Spleen (tissue), 11 donors: ENCODE data around the gene RD3L. TPM values are rescaled to one million over a fixed set of nuclear protein-coding genes. Genes with fewer than 3 reads are reported as not detected.

Experiments
- DNase-seq: peaks from one replicate; pipeline ENCODE4 v3.0.0-alpha.2; 2020
- H3K27ac ChIP-seq, 8 donors: fragments of 200-600 bp; sonication (generic) in 7 of 8; 1 replicate in 4 of 8; 2 replicates in 4 of 8; pipeline versions ENCODE4 v1.5.0 to v1.8.0; 2016 to 2021; ENCODE audit warnings: inconsistent platforms in 4 of 8, mild to moderate bottlenecking in 4 of 8, moderate library complexity in 1 of 8
- H3K27me3 ChIP-seq, 7 donors: fragments of 200-600 bp; sonication (generic) in 6 of 7; replicated peaks in 1 of 7; 1 replicate in 4 of 7; 2 replicates in 3 of 7; pipeline versions ENCODE4 v1.5.0 to v1.8.0; 2016 to 2021; ENCODE audit warnings: inconsistent platforms in 3 of 7, mild to moderate bottlenecking in 1 of 7
- H3K36me3 ChIP-seq, 6 donors: fragments of 200-600 bp; sonication (generic) in 5 of 6; 1 replicate in 4 of 6; 2 replicates in 2 of 6; pipeline versions ENCODE4 v1.5.0 to v1.8.0; 2016 to 2021; ENCODE audit warnings: inconsistent platforms in 2 of 6
- H3K4me1 ChIP-seq, 6 donors: fragments of 200-600 bp; sonication (generic) in 5 of 6; 1 replicate in 3 of 6; 2 replicates in 3 of 6; pipeline versions ENCODE4 v1.5.0 to v1.8.0; 2016 to 2021; ENCODE audit warnings: inconsistent platforms in 3 of 6
- H3K4me3 ChIP-seq, 8 donors: fragments of 200-600 bp; sonication (generic) in 7 of 8; 1 replicate in 4 of 8; 2 replicates in 4 of 8; pipeline versions ENCODE4 v1.5.0 to v1.8.0; 2016 to 2021; ENCODE audit warnings: inconsistent platforms in 4 of 8, mild to moderate bottlenecking in 4 of 8, moderate library complexity in 2 of 8
- H3K9me3 ChIP-seq, 8 donors: fragments of 200-600 bp; sonication (generic) in 7 of 8; 1 replicate in 4 of 8; 2 replicates in 4 of 8; pipeline versions ENCODE4 v1.5.0 to v1.8.0; 2016 to 2021; ENCODE audit warnings: inconsistent platforms in 4 of 8
- CTCF ChIP-seq, 11 experiments: fragments of 200-600 bp in 7 of 11; fragments of 450-650 bp in 4 of 11; sonication (generic) in 4 of 11; IDR thresholded peaks in 8 of 11; conservative IDR thresholded peaks in 3 of 11; 1 replicate in 7 of 11; 2 replicates in 4 of 11; pipeline versions ENCODE4 v1.4.0 to v1.8.0; 2016 to 2021; ENCODE audit warnings: antibody characterized with exemption in 11 of 11, inconsistent platforms in 4 of 11, mild to moderate bottlenecking in 1 of 11
- POLR2A ChIP-seq, 3 donors: fragments of 450-650 bp; IDR thresholded peaks; one replicate each; pipeline ENCODE4 v1.5.1; 2017; ENCODE audit warnings: antibody characterized with exemption in 3 of 3, mild to moderate bottlenecking in 1 of 3
- POLR2AphosphoS5 ChIP-seq, 3 donors: sonication (generic); formaldehyde crosslinking; IDR thresholded peaks; one replicate each; pipeline ENCODE4 v1.5.1; 2017; ENCODE audit warnings: antibody characterized with exemption in 3 of 3
- WGBS, 5 donors: extraction: QIAGEN DNeasy Blood & Tissue Kit in 3 of 5; methylation state at CpG; one replicate each; pipeline versions ENCODE4 v1.1.5 to v1.1.7; 2013 to 2018; 5-methylcytosine and 5-hydroxymethylcytosine counted together
- intact Hi-C: fragments of 100-400 bp; cut with DNase I; formaldehyde crosslinking; loops from one replicate; pipeline ENCODE4 v1.15.0; 2023; ENCODE audit warnings: low total_unique reads
- polyA plus RNA-seq, 3 donors: library from polyadenylated mRNA; stranded (reverse); fragments of 200-250 nt; gene quantifications; one replicate each; pipeline ENCODE4 v1.2.1, GENCODE V29; 2013
- total RNA-seq, 7 donors: library from RNA; depleted of rRNA in 3 of 7; stranded (reverse); fragments of >200 nt in 3 of 7; fragmentation: NEBNext Ultra II Directional in 4 of 7; extraction: Animal tissue kit (Norgen Biotek cat#: 25700) in 4 of 7; gene quantifications; one replicate each; pipeline versions ENCODE4 v1.1.0 to v1.2.1, GENCODE V29; 2016 to 2021
- donor health status: healthy with polysubstance abuse.
- donor health status: DM: no; HTN: no; CAD: no; lungs with moderate emphysema.
- donor health status: DM: no; HTN: no; CAD: no.
- donor health status: Bipolar disorder and iron deficiency.
- donor health status: healthy.
- donor health status: DM: no; HTN: no; CAD: no.
- donor health status: DM: yes; HTN: yes; CAD: no.

Gene RD3L
- total and polyA plus RNA-seq, 10 donors = not detected

GRCh38 chr14:103941462-103941861 lies 867 bp downstream of the RD3L start:
- Histone ChIP-seq H3K27me3 (peaks cover 0 to 42% (median 0%) of the 10 kb centered on the region in 7 donors), H3K9me3 (no peaks in the 10 kb centered on the region), H3K4me1 (no peaks in the 10 kb centered on the region), H3K36me3 (no peaks in the 10 kb centered on the region), H3K4me3 (no peak overlapping the region), H3K27ac (no peak overlapping the region)
- TF ChIP-seq POLR2AphosphoS5 (IDR thresholded peaks at IDR 0.05) (no peak), POLR2A (IDR thresholded peaks at IDR 0.05) (no peak), CTCF (IDR thresholded peaks at IDR 0.05 in 8 of 11, conservative IDR thresholded peaks at IDR 0.05 in 3 of 11) (no peak)
- intact Hi-C loops = no loop called here
- DNase-seq = no peak
- WGBS, 5 donors = 74 to 87% (median 83%) methylated on average over 7 of the region's 7 CpGs

GRCh38 chr14:103935102-103935501 lies 7.2 kb downstream of the RD3L start:
- H3K4me3 ChIP-seq = no peak overlapping the region
- no peak for TF ChIP-seq POLR2AphosphoS5 (IDR thresholded peaks at IDR 0.05)
- no peak for TF ChIP-seq POLR2A (IDR thresholded peaks at IDR 0.05)
- TF ChIP-seq CTCF (IDR thresholded peaks at IDR 0.05 in 8 of 11, conservative IDR thresholded peaks at IDR 0.05 in 3 of 11) = no peak
- 79 to 87% (median 81%) methylated on average over 2 of the region's 2 CpGs for WGBS, 5 donors
- intact Hi-C loops = no loop called here
- no peaks in the 10 kb centered on the region for H3K9me3 ChIP-seq
- H3K36me3 ChIP-seq = no peaks in the 10 kb centered on the region
- peaks cover 0 to 29% (median 2%) of the 10 kb centered on the region in 6 donors for H3K4me1 ChIP-seq
- no peak overlapping the region for H3K27ac ChIP-seq
- no peaks in the 10 kb centered on the region for H3K27me3 ChIP-seq
- DNase-seq = no peak

GRCh38 chr14:103932791-103933490 lies 9.4 kb downstream of the RD3L start:
- peak overlapping the region in 7 of 8 donors; percentile 5 to 83 (median 78) for H3K27ac ChIP-seq
- H3K4me3 ChIP-seq = peak overlapping the region in 1 of 8 donors; percentile 35
- whole genome bisulfite sequencing, 5 donors = 61 to 82% (median 72%) methylated on average over 11 of the region's 11 CpGs
- no peaks in the 10 kb centered on the region for H3K9me3 ChIP-seq
- intact Hi-C loops = no loop called here
- H3K4me1 ChIP-seq = peaks cover 0 to 29% (median 2%) of the 10 kb centered on the region in 6 donors
- no peak for DNase-seq
- no peaks in the 10 kb centered on the region for H3K36me3 ChIP-seq
- no peak for TF ChIP-seq CTCF (IDR thresholded peaks at IDR 0.05 in 8 of 11, conservative IDR thresholded peaks at IDR 0.05 in 3 of 11)
- no peak for TF ChIP-seq POLR2A (IDR thresholded peaks at IDR 0.05)
- TF ChIP-seq POLR2AphosphoS5 (IDR thresholded peaks at IDR 0.05) = no peak
- H3K27me3 ChIP-seq = peaks cover 0 to 9% (median 0%) of the 10 kb centered on the region in 7 donors

- peaks cover 0 to 18% (median 0%) of the 10 kb centered on the region in 7 donors for H3K27me3 ChIP-seq
- intact Hi-C loops = no loop called here
- 37 to 69% (median 53%) methylated on average over 3 of the region's 3 CpGs for WGBS, 5 donors
- peaks cover 0 to 29% (median 2%) of the 10 kb centered on the region in 6 donors for H3K4me1 ChIP-seq
- no peaks in the 10 kb centered on the region for H3K36me3 ChIP-seq
- peak overlapping the region in 7 of 8 donors; percentile 23 to 83 (median 78) for H3K27ac ChIP-seq
- DNase-seq = no peak
- peak in 1 of 3 donors; percentile 9 for TF ChIP-seq POLR2AphosphoS5 (IDR thresholded peaks at IDR 0.05)
- TF ChIP-seq POLR2A (IDR thresholded peaks at IDR 0.05) = no peak
- peak overlapping the region in 1 of 8 donors; percentile 35 for H3K4me3 ChIP-seq
- no peaks in the 10 kb centered on the region for H3K9me3 ChIP-seq
Measured at GRCh38 chr14:103931422-103931821, 10.9 kb downstream of the RD3L start.
